ENCODE results near the gene ANKUB1.

GRCh38 chr3:149768704-149769103, 23.6 kb downstream of the ANKUB1 start:
- TF ChIP-seq POLR2A (IDR thresholded peaks at IDR 0.05) (no peak), CTCF (IDR thresholded peaks at IDR 0.05) (no peak)

All from thyroid gland (tissue), 4 donors.